ENCODE results near the gene CFH.
"Not testable (repeated sequence)": the region's sequence is repeated elsewhere in the genome, so short reads cannot be mapped to it uniquely, and the experiment has no call there.

CFH gene

GRCh38 chr1:196619721-196620120 lies 32.1 kb upstream of the CFH start:
- no peak for TF ChIP-seq CTCF (IDR thresholded peaks at IDR 0.05)
- no peak for DNase-seq (ENCODE audit: low spot score)
- no peak overlapping the region for H3K4me3 ChIP-seq
- no peak overlapping the region for H3K27ac ChIP-seq

- no peak overlapping the region for H3K27ac ChIP-seq
- no peak overlapping the region for H3K4me3 ChIP-seq
- TF ChIP-seq CTCF (IDR thresholded peaks at IDR 0.05): no peak
- no peak for DNase-seq (ENCODE audit: low spot score)
These were observed 28.8 kb upstream of the CFH start for GRCh38 chr1:196623079-196623478.

GRCh38 chr1:196628838-196629237 lies 23.0 kb upstream of the CFH start:
- Histone ChIP-seq H3K27ac (no peak overlapping the region), H3K4me3 (no peak overlapping the region)
- DNase-seq (ENCODE audit: low spot score): no peak
- no peak for TF ChIP-seq CTCF (IDR thresholded peaks at IDR 0.05)

- DNase-seq (ENCODE audit: low spot score): no peak
- TF ChIP-seq CTCF (IDR thresholded peaks at IDR 0.05): no peak
- no peak overlapping the region for H3K27ac ChIP-seq
- H3K4me3 ChIP-seq: no peak overlapping the region
These were observed 14.2 kb upstream of the CFH start for GRCh38 chr1:196637606-196638005.

GRCh38 chr1:196638466-196638865 lies 13.4 kb upstream of the CFH start:
- Histone ChIP-seq H3K27ac (no peak overlapping the region), H3K4me3 (no peak overlapping the region)
- DNase-seq (ENCODE audit: low spot score): no peak
- TF ChIP-seq CTCF (IDR thresholded peaks at IDR 0.05): no peak

- not testable (repeated sequence) for H3K27ac ChIP-seq; DNase-seq (ENCODE audit: low spot score); H3K4me3 ChIP-seq
These were observed 12.6 kb upstream of the CFH start for GRCh38 chr1:196639291-196639690.

GRCh38 chr1:196640976-196641375 lies 10.9 kb upstream of the CFH start:
- no peak overlapping the region for H3K4me3 ChIP-seq
- DNase-seq (ENCODE audit: low spot score): no peak
- H3K27ac ChIP-seq: no peak overlapping the region
- no peak for TF ChIP-seq CTCF (IDR thresholded peaks at IDR 0.05)

GRCh38 chr1:196649990-196650389 lies 1.9 kb upstream of the CFH start:
- TF ChIP-seq CTCF (IDR thresholded peaks at IDR 0.05): no peak
- Histone ChIP-seq H3K27ac (no peak overlapping the region), H3K4me3 (no peak overlapping the region)
- no peak for DNase-seq (ENCODE audit: low spot score)
